ENCODE results near the gene PLEKHA4. TPM values are rescaled to one million over a fixed set of nuclear protein-coding genes. Genes with fewer than 3 reads are reported as not detected.

The PLEKHA4 gene
- total and polyA plus RNA-seq, 2 of the 13 experiments (the other 11 are each of a cell fraction or from before 2014, with no cell fraction given) = 4.8 to 6.0 TPM

DNA sequence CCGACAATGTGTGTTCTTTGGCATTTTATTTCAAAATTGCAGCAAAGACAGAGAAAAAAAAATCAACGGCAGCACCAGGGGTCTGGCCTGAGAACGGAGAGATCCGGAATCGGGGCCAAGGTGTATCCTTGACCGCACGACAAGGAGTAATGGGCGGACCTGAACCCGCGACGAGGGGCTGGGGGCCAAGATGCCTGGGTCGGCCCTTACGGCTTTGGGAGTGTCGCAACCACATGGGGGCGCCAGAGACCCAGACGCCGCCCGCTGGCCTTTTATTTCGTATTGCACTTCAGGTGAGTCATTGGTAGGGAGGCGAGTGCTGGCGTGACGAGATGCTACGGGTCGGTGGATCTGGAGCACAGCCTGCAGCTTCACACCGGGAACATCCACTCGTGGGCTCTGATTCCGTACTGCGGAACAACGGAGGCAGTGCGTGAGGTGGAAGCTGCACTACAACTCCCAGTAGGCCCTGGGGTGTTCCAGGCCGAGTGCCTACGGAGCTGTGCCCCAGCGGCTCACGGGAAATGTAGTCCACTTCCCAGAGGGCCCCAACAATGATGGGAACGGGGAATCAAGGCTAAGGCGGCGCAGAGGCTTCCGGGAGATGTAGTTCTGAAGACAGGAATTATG lies 73.2 kb downstream of the PLEKHA4 start (continued):
- no peak for TF ChIP-seq ZNF431 (CRISPR knock-in tag; IDR thresholded peaks at IDR 0.05; ENCODE audit: borderline replicate concordance, low read depth)
- TF ChIP-seq FOXP1 (IDR thresholded peaks at IDR 0.05) = no peak
- TF ChIP-seq FOXP1 (CRISPR knock-in tag; IDR thresholded peaks at IDR 0.05) = no peak
- TF ChIP-seq ARNT (IDR thresholded peaks at IDR 0.05) = no peak
- TF ChIP-seq TOPORS (CRISPR knock-in tag; IDR thresholded peaks at IDR 0.05) = no peak
- TF ChIP-seq PAXIP1 (CRISPR knock-in tag; conservative IDR thresholded peaks at IDR 0.05) = peak; percentile 12; the same call in 1 of the 2 replicates
- peak; percentile 21; the same call in 1 of the 2 replicates for TF ChIP-seq TAF1 (CRISPR knock-in tag; IDR thresholded peaks at IDR 0.05)
- TF ChIP-seq, protein P1, sequence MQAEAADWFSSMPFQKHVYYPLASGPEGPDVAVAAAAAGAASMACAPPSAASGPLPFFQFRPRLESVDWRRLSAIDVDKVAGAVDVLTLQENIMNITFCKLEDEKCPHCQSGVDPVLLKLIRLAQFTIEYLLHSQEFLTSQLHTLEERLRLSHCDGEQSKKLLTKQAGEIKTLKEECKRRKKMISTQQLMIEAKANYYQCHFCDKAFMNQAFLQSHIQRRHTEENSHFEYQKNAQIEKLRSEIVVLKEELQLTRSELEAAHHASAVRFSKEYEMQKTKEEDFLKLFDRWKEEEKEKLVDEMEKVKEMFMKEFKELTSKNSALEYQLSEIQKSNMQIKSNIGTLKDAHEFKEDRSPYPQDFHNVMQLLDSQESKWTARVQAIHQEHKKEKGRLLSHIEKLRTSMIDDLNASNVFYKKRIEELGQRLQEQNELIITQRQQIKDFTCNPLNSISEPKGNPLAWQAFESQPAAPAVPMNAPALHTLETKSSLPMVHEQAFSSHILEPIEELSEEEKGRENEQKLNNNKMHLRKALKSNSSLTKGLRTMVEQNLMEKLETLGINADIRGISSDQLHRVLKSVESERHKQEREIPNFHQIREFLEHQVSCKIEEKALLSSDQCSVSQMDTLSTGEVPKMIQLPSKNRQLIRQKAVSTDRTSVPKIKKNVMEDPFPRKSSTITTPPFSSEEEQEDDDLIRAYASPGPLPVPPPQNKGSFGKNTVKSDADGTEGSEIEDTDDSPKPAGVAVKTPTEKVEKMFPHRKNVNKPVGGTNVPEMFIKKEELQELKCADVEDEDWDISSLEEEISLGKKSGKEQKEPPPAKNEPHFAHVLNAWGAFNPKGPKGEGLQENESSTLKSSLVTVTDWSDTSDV (CRISPR knock-in tag; IDR thresholded peaks at IDR 0.05) = no peak
- TF ChIP-seq ZFP36L1 (CRISPR knock-in tag; IDR thresholded peaks at IDR 0.05) = no peak
- TF ChIP-seq ZHX1 (CRISPR knock-in tag; IDR thresholded peaks at IDR 0.05; ENCODE audit: low read depth) = no peak
- 0 out of 2 replicates have a peak, but pooled peaks have one; percentile 78 for TF ChIP-seq ZMAT3 (CRISPR knock-in tag; conservative IDR thresholded peaks at IDR 0.05)
- TF ChIP-seq TBX2 (CRISPR knock-in tag; IDR thresholded peaks at IDR 0.05; ENCODE audit: borderline replicate concordance) = peak; percentile 55
- peak; percentile 80 for TF ChIP-seq CEBPB (IDR thresholded peaks at IDR 0.05; ENCODE audit: borderline replicate concordance, low read depth, low read length)
- TF ChIP-seq ZSCAN30 (CRISPR knock-in tag; IDR thresholded peaks at IDR 0.05) = no peak
- peak; percentile 69; the same call in 1 of the 2 replicates for TF ChIP-seq KDM3A (CRISPR knock-in tag; IDR thresholded peaks at IDR 0.05; ENCODE audit: low read depth)
- peak; percentile 58; the same call in 1 of the 2 replicates for TF ChIP-seq KDM5B (CRISPR knock-in tag; IDR thresholded peaks at IDR 0.05; ENCODE audit: borderline replicate concordance)
- no peak for TF ChIP-seq SRY (CRISPR knock-in tag; IDR thresholded peaks at IDR 0.05)
- no peak for TF ChIP-seq ZBTB8A (CRISPR knock-in tag; IDR thresholded peaks at IDR 0.05; ENCODE audit: borderline replicate concordance, low read depth)
- TF ChIP-seq BHLHE40 (IDR thresholded peaks at IDR 0.05; ENCODE audit: low read length) = no peak
- no peak for TF ChIP-seq ZBTB3 (CRISPR knock-in tag; IDR thresholded peaks at IDR 0.05; ENCODE audit: borderline replicate concordance, low read depth)
